Measurements from ENCODE around the gene PSG11. TPM values are rescaled to one million over a fixed set of nuclear protein-coding genes. Genes with fewer than 3 reads are reported as not detected.
"Not testable (repeated sequence)": the region's sequence is repeated elsewhere in the genome, so short reads cannot be mapped to it uniquely, and the experiment has no call there.

The PSG11 gene
- total and polyA plus RNA-seq, 2 donors: 0.05 to 0.07 TPM

DNA sequence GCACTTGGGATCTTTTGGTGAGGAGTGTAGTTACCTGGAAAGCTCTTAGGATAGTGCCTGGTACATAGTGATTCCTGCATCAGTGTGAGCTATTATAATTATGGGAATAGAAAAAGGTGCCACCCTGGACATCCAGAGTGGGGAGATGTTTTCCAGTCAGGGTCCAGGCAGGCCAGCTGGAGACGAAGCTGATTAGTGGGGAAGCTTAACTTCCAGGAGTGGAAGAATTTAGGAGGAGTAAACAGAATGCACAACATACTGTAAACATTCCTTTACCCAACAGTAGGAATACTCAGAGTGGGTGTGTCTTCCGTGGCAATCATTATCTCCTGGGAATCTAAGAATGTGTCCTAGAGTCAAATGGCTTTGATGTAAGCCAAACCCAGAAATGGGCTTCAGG is 23.3 kb downstream of the PSG11 start:
- H3K36me3 ChIP-seq (ENCODE audit: control insufficient read depth in 2 of 2, insufficient read depth in 2 of 2, low read length in 1 of 2); H3K9me3 ChIP-seq (ENCODE audit: control insufficient read depth in 2 of 2, insufficient read depth in 1 of 2, low read length in 1 of 2); H3K4me1 ChIP-seq (ENCODE audit: control insufficient read depth in 2 of 2, insufficient read depth in 2 of 2, low read length in 2 of 2); H3K4me3 ChIP-seq (ENCODE audit: low read length in 2 of 2); DNase-seq (ENCODE audit: low read depth in 6 of 9, low spot score in 9 of 9); H3K27ac ChIP-seq (ENCODE audit: low read depth in 1 of 2, low read length in 1 of 2); H3K27me3 ChIP-seq (ENCODE audit: control insufficient read depth in 2 of 2, insufficient read depth in 1 of 2, low read length in 1 of 2): not testable (repeated sequence)
- 79% methylated on average over 2 of the region's 2 CpGs for WGBS

DNA sequence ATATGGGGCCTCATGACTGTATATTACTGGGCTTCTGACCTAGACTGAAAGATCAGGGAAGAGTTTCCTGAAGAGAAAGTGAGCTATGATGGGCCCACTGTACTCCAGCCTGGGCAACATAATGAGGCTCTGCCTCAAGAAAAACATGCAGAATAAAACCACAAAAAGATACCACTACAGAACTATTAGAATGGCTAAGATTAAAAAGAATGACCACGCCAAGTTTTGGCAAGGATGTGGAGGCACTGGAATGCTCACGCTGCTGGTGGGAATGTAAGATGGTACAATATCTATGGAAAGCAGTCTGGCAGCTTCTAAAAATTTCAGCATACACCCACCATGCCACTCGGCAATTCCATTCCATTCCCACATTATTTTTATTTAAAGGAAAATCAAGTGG is 30.1 kb downstream of the PSG11 start:
- not testable (repeated sequence) for H3K27me3 ChIP-seq (ENCODE audit: control insufficient read depth in 2 of 2, insufficient read depth in 1 of 2, low read length in 1 of 2); H3K27ac ChIP-seq (ENCODE audit: low read depth in 1 of 2, low read length in 1 of 2); H3K4me3 ChIP-seq (ENCODE audit: low read length in 2 of 2); H3K9me3 ChIP-seq (ENCODE audit: control insufficient read depth in 2 of 2, insufficient read depth in 1 of 2, low read length in 1 of 2); H3K36me3 ChIP-seq (ENCODE audit: control insufficient read depth in 2 of 2, insufficient read depth in 2 of 2, low read length in 1 of 2); H3K4me1 ChIP-seq (ENCODE audit: control insufficient read depth in 2 of 2, insufficient read depth in 2 of 2, low read length in 2 of 2); DNase-seq (ENCODE audit: low read depth in 6 of 9, low spot score in 9 of 9)
- 94% methylated on average over 3 of the region's 3 CpGs for WGBS

DNA sequence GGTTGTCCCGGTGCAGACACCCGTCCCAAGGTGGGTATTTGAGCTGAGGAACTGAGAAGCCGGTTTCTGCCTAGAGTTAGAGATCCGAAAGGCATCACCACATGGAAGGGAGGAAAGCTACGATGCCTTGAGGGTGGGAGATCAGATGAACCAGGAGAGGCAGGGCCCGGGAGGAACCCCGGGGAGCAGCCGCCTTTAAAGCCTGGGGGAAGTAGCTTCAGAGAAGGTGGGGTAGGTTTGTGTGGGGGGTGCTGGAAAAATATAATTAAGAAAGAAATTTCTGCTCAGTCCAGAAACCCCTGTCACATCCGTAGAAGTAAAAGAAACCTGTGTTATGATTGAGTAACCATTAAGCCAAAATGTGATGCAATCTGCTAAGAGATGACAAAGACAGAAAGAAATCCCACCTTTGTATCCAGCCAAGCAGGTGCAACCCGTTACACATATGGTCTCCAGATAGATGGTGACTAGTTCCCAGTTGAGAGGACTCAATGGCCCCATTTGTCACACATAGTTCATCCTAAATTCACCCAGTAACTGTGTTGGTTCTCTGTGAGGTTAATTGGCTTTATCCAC is 34.2 kb downstream of the PSG11 start:
- H3K36me3 ChIP-seq (ENCODE audit: control insufficient read depth in 2 of 2, insufficient read depth in 2 of 2, low read length in 1 of 2); H3K4me3 ChIP-seq (ENCODE audit: low read length in 2 of 2); H3K9me3 ChIP-seq (ENCODE audit: control insufficient read depth in 2 of 2, insufficient read depth in 1 of 2, low read length in 1 of 2); H3K27ac ChIP-seq (ENCODE audit: low read depth in 1 of 2, low read length in 1 of 2); H3K27me3 ChIP-seq (ENCODE audit: control insufficient read depth in 2 of 2, insufficient read depth in 1 of 2, low read length in 1 of 2); DNase-seq (ENCODE audit: low read depth in 6 of 9, low spot score in 9 of 9); H3K4me1 ChIP-seq (ENCODE audit: control insufficient read depth in 2 of 2, insufficient read depth in 2 of 2, low read length in 2 of 2): not testable (repeated sequence)
- WGBS: 94% methylated on average over 10 of the region's 10 CpGs

DNA sequence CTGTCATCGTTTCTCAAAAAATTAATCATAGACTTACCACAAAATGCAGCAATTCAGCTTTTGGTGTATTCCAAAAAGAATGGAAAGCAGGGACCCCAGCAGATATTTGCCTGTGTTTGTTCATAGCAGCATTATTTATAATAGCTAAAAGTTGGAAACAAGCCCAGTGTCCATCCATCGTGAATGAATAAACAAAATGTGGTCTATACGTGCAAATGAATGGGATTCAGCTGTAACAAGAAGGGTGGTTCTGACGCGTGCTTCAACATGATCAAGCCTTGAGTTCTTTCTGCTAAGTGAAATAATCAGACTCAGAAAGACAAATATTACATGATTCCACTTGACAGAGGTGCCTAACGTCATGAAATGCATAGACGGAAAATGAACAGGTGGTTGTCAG is 36.4 kb downstream of the PSG11 start:
- Histone ChIP-seq H3K4me1 (ENCODE audit: control insufficient read depth in 2 of 2, insufficient read depth in 2 of 2, low read length in 2 of 2) (no peaks in the 10 kb centered on the region), H3K36me3 (ENCODE audit: control insufficient read depth in 2 of 2, insufficient read depth in 2 of 2, low read length in 1 of 2) (no peaks in the 10 kb centered on the region), H3K4me3 (ENCODE audit: low read length in 2 of 2) (no peak overlapping the region), H3K9me3 (ENCODE audit: control insufficient read depth in 2 of 2, insufficient read depth in 1 of 2, low read length in 1 of 2) (no peaks in the 10 kb centered on the region), H3K27ac (ENCODE audit: low read depth in 1 of 2, low read length in 1 of 2) (no peak overlapping the region), H3K27me3 (ENCODE audit: control insufficient read depth in 2 of 2, insufficient read depth in 1 of 2, low read length in 1 of 2) (no peaks in the 10 kb centered on the region)
- WGBS: 93% methylated on average over 7 of the region's 7 CpGs
- DNase-seq (ENCODE audit: low read depth in 6 of 9, low spot score in 9 of 9): no peak

DNA sequence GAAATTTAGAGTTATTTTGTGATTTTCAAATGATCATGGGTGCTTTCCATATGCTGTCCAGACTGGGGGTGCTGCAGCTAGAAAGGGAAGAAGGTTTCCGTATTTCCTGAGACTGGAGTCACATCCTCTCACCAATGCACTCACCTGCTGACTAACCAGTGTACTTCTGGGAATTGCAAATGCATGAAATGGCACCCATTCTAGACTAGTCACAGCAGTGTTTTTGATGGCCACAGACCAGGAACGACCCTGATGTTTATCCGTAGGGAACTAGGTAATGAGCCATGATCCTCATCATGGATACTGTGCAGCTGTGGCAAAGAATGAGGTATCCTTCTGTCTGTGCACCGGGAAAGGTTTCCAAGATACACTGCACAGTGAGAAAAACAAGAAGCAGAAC is 37.1 kb downstream of the PSG11 start:
- not testable (repeated sequence) for H3K4me3 ChIP-seq (ENCODE audit: low read length in 2 of 2); H3K9me3 ChIP-seq (ENCODE audit: control insufficient read depth in 2 of 2, insufficient read depth in 1 of 2, low read length in 1 of 2); DNase-seq (ENCODE audit: low read depth in 6 of 9, low spot score in 9 of 9); H3K36me3 ChIP-seq (ENCODE audit: control insufficient read depth in 2 of 2, insufficient read depth in 2 of 2, low read length in 1 of 2); H3K27me3 ChIP-seq (ENCODE audit: control insufficient read depth in 2 of 2, insufficient read depth in 1 of 2, low read length in 1 of 2); H3K27ac ChIP-seq (ENCODE audit: low read depth in 1 of 2, low read length in 1 of 2); H3K4me1 ChIP-seq (ENCODE audit: control insufficient read depth in 2 of 2, insufficient read depth in 2 of 2, low read length in 2 of 2)
- WGBS: 89% methylated on average over 4 of the region's 4 CpGs

DNA sequence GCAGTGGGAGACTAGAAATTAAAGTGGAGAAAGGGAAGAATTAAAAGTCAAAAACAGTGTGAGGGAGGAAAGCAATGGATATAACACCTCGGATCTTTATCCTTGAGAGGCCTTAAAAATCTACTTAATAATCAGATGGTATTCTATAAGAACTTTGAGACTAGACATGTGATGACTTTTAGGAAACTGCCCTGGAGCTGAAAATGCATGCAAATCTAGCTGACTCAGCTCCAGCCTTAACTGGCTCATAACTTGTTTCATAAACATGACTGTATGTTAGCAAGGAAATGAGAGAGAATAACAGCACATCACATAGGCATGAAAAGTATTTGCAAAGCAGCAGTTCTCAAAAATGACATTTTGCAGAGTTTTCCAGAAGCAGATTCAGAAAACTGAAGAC is 38.1 kb downstream of the PSG11 start:
- not testable (repeated sequence) for H3K27ac ChIP-seq (ENCODE audit: low read depth in 1 of 2, low read length in 1 of 2); H3K36me3 ChIP-seq (ENCODE audit: control insufficient read depth in 2 of 2, insufficient read depth in 2 of 2, low read length in 1 of 2); H3K27me3 ChIP-seq (ENCODE audit: control insufficient read depth in 2 of 2, insufficient read depth in 1 of 2, low read length in 1 of 2); H3K4me1 ChIP-seq (ENCODE audit: control insufficient read depth in 2 of 2, insufficient read depth in 2 of 2, low read length in 2 of 2); DNase-seq (ENCODE audit: low read depth in 6 of 9, low spot score in 9 of 9); H3K9me3 ChIP-seq (ENCODE audit: control insufficient read depth in 2 of 2, insufficient read depth in 1 of 2, low read length in 1 of 2); H3K4me3 ChIP-seq (ENCODE audit: low read length in 2 of 2)
- 44% methylated on average over 1 of the region's 1 CpG for WGBS

DNA sequence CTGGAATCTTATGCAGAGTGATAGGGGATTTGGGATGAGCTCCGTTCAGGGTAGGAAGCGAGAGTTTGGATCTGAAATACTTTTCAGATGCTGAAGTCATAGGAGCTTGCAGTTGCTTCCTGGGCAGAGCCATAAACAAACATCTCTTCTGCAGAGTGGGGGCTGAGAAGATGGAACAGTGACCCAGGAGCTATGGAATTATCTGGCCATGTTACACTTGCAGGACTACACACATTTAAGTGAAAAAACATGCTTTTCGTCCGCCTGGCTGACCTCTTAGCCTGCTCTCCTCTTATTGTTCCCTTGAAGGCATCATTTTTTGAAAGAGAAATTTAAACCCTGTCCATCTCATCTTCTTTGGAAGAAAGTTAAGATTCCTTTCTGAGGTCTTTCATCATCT is 40.7 kb downstream of the PSG11 start:
- no peak overlapping the region for H3K27ac ChIP-seq (ENCODE audit: low read depth in 1 of 2, low read length in 1 of 2)
- DNase-seq (ENCODE audit: low read depth in 6 of 9, low spot score in 9 of 9): no peak
- no peaks in the 10 kb centered on the region for H3K36me3 ChIP-seq (ENCODE audit: control insufficient read depth in 2 of 2, insufficient read depth in 2 of 2, low read length in 1 of 2)
- no peaks in the 10 kb centered on the region for H3K4me1 ChIP-seq (ENCODE audit: control insufficient read depth in 2 of 2, insufficient read depth in 2 of 2, low read length in 2 of 2)
- WGBS: 87% methylated on average over 4 of the region's 4 CpGs
- H3K4me3 ChIP-seq (ENCODE audit: low read length in 2 of 2): no peak overlapping the region
- no peaks in the 10 kb centered on the region for H3K9me3 ChIP-seq (ENCODE audit: control insufficient read depth in 2 of 2, insufficient read depth in 1 of 2, low read length in 1 of 2)
- no peaks in the 10 kb centered on the region for H3K27me3 ChIP-seq (ENCODE audit: control insufficient read depth in 2 of 2, insufficient read depth in 1 of 2, low read length in 1 of 2)

DNA sequence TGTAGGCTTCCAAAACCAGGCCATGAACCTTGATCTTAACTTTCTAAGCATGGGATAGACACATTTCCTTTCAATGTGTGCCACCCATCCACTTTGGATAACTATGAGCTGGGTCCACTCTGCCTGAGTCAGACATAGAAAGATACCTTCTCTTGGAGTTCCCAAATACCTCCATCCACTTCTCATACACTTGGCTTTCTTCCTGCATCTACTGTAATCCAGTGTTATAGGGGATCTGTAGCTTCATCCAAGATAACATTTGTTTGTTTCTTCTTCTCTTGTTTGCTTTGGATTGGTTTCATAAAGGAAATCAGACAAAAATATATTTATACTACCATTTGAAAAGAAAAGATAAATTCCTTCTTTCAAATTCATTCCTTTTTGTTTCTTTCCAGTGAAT is 44.2 kb downstream of the PSG11 start:
- H3K4me3 ChIP-seq (ENCODE audit: low read length in 2 of 2); H3K27me3 ChIP-seq (ENCODE audit: control insufficient read depth in 2 of 2, insufficient read depth in 1 of 2, low read length in 1 of 2); H3K4me1 ChIP-seq (ENCODE audit: control insufficient read depth in 2 of 2, insufficient read depth in 2 of 2, low read length in 2 of 2); DNase-seq (ENCODE audit: low read depth in 6 of 9, low spot score in 9 of 9); H3K36me3 ChIP-seq (ENCODE audit: control insufficient read depth in 2 of 2, insufficient read depth in 2 of 2, low read length in 1 of 2); H3K9me3 ChIP-seq (ENCODE audit: control insufficient read depth in 2 of 2, insufficient read depth in 1 of 2, low read length in 1 of 2); H3K27ac ChIP-seq (ENCODE audit: low read depth in 1 of 2, low read length in 1 of 2): not testable (repeated sequence)

DNA sequence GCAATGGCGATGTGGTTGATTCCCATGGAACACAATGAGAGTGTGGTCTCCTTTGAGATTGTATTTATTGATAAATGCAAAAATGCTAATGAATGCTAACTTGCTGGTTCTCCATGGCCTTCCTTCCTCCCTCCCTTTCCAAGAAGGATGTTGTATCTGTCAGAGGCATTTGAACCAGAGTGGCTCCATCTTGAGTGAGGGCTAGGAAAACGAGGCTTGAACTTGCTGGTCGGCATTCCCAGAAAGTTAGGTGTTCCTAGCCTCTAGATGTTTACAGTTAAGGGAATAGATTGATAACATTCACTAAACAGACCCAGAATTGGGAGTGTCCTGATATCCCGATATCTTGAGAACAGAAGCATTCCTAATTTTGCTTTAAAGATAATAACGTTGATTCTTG is 54.8 kb downstream of the PSG11 start:
- not testable (repeated sequence) for H3K9me3 ChIP-seq (ENCODE audit: control insufficient read depth in 2 of 2, insufficient read depth in 1 of 2, low read length in 1 of 2); H3K4me3 ChIP-seq (ENCODE audit: low read length in 2 of 2); H3K4me1 ChIP-seq (ENCODE audit: control insufficient read depth in 2 of 2, insufficient read depth in 2 of 2, low read length in 2 of 2); H3K27me3 ChIP-seq (ENCODE audit: control insufficient read depth in 2 of 2, insufficient read depth in 1 of 2, low read length in 1 of 2); H3K36me3 ChIP-seq (ENCODE audit: control insufficient read depth in 2 of 2, insufficient read depth in 2 of 2, low read length in 1 of 2); DNase-seq (ENCODE audit: low read depth in 6 of 9, low spot score in 9 of 9); H3K27ac ChIP-seq (ENCODE audit: low read depth in 1 of 2, low read length in 1 of 2)
- 95% methylated on average over 5 of the region's 5 CpGs for WGBS

DNA sequence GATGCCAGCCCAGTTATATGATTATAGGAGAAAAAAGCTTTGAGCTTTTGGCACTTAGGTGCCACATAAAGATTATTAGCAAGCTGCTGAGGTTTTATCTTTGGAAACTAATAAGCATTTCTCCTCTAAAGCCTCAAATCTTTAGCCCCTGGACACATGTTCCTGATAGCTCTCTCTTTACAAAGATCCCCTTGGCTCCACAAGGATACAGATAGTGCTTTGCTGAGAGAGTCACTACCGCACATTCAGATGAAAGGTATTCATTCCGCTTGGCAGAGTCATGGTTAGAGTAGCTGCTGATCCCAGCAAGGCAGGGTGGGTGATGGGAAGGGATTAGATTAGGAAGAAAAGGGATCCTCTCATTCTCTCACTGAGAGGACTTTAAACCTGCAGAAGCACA is 61.1 kb downstream of the PSG11 start:
- Histone ChIP-seq H3K4me1 (ENCODE audit: control insufficient read depth in 2 of 2, insufficient read depth in 2 of 2, low read length in 2 of 2) (no peaks in the 10 kb centered on the region), H3K27me3 (ENCODE audit: control insufficient read depth in 2 of 2, insufficient read depth in 1 of 2, low read length in 1 of 2) (no peaks in the 10 kb centered on the region), H3K27ac (ENCODE audit: low read depth in 1 of 2, low read length in 1 of 2) (no peak overlapping the region), H3K9me3 (ENCODE audit: control insufficient read depth in 2 of 2, insufficient read depth in 1 of 2, low read length in 1 of 2) (no peaks in the 10 kb centered on the region), H3K36me3 (ENCODE audit: control insufficient read depth in 2 of 2, insufficient read depth in 2 of 2, low read length in 1 of 2) (no peaks in the 10 kb centered on the region), H3K4me3 (ENCODE audit: low read length in 2 of 2) (no peak overlapping the region)
- 88% methylated on average over 2 of the region's 2 CpGs for WGBS
- no peak for DNase-seq (ENCODE audit: low read depth in 6 of 9, low spot score in 9 of 9)

Data from thymus (tissue), 11 donors.